Astrocyte (in vitro differentiated cells and primary cell): ENCODE measurements around the gene DAD1. TPM values are rescaled to one million over a fixed set of nuclear protein-coding genes. Genes with fewer than 3 reads are reported as not detected.
"Not testable (repeated sequence)": the region's sequence is repeated elsewhere in the genome, so short reads cannot be mapped to it uniquely, and the experiment has no call there.

Experiments
- DNase-seq: peaks from one replicate; pipeline ENCODE4 v3.0.0-alpha.2; 2010; ENCODE audit warnings: low read depth
- FAIRE-seq: peaks from 2 replicates; lab custom pipeline; 2011; peaks lifted over from hg19 to GRCh38; lab: Jason Lieb, UNC
- H2AFZ ChIP-seq: 2 replicates; pipeline ENCODE4 v1.6.0; 2012; ENCODE audit warnings: low read depth, low read length, inconsistent platforms
- H3K27ac ChIP-seq: 2 replicates; pipeline ENCODE4 v1.5.1; 2011; ENCODE audit warnings: low read depth, low read length, inconsistent platforms
- H3K27me3 ChIP-seq: 2 replicates; pipeline ENCODE4 v1.6.0; 2011; ENCODE audit warnings: low read length, inconsistent platforms; ENCODE audit not compliant: insufficient read depth
- H3K36me3 ChIP-seq: 2 replicates; pipeline ENCODE4 v1.5.1; 2011; ENCODE audit warnings: low read length, inconsistent platforms; ENCODE audit not compliant: insufficient read depth
- H3K4me1 ChIP-seq: 2 replicates; pipeline ENCODE4 v1.5.1; 2011; ENCODE audit warnings: low read length, inconsistent platforms; ENCODE audit not compliant: insufficient read depth
- H3K4me2 ChIP-seq: 2 replicates; pipeline ENCODE4 v1.6.0; 2012; ENCODE audit warnings: low read length, inconsistent platforms
- H3K4me3 ChIP-seq: 2 replicates; pipeline ENCODE4 v1.5.1; 2011; ENCODE audit warnings: low read depth, mild to moderate bottlenecking, low read length, inconsistent platforms; ENCODE audit not compliant: insufficient read depth
- H3K79me2 ChIP-seq: 2 replicates; pipeline ENCODE4 v1.6.0; 2012; ENCODE audit warnings: mild to moderate bottlenecking, low read length, inconsistent platforms; ENCODE audit not compliant: insufficient read depth
- H3K9ac ChIP-seq: 2 replicates; pipeline ENCODE4 v1.6.0; 2012; ENCODE audit warnings: mild to moderate bottlenecking, low read length, inconsistent platforms
- H3K9me3 ChIP-seq: 2 replicates; pipeline ENCODE4 v1.5.1; 2012; ENCODE audit warnings: low read depth, mild to moderate bottlenecking, low read length, inconsistent platforms; ENCODE audit not compliant: insufficient read depth
- H4K20me1 ChIP-seq: 2 replicates; pipeline ENCODE4 v1.6.0; 2012; ENCODE audit warnings: low read length, inconsistent platforms; ENCODE audit not compliant: insufficient read depth
- H3K27ac Mint-ChIP-seq: one replicate; pipeline ENCODE4 v1.8.0; 2021; ENCODE audit warnings: mild to moderate bottlenecking, mixed read lengths; ENCODE audit not compliant: unreplicated experiment
- H3K27me3 Mint-ChIP-seq: one replicate; pipeline ENCODE4 v1.8.0; 2021; ENCODE audit warnings: low read depth, mixed read lengths; ENCODE audit not compliant: unreplicated experiment
- H3K36me3 Mint-ChIP-seq: one replicate; pipeline ENCODE4 v1.8.0; 2021; ENCODE audit warnings: low read depth, mixed read lengths; ENCODE audit not compliant: unreplicated experiment
- H3K4me1 Mint-ChIP-seq: one replicate; pipeline ENCODE4 v1.8.0; 2021; ENCODE audit warnings: low read depth, mixed read lengths; ENCODE audit not compliant: unreplicated experiment
- H3K4me3 Mint-ChIP-seq: one replicate; pipeline ENCODE4 v1.8.0; 2021; ENCODE audit warnings: mild to moderate bottlenecking, moderate library complexity, mixed read lengths; ENCODE audit not compliant: unreplicated experiment
- H3K9me3 Mint-ChIP-seq: one replicate; pipeline ENCODE4 v1.8.0; 2021; ENCODE audit warnings: mild to moderate bottlenecking, mixed read lengths; ENCODE audit not compliant: unreplicated experiment
- CTCF ChIP-seq: IDR thresholded peaks from 2 replicates; pipeline ENCODE4 v1.5.1; 2011; ENCODE audit warnings: low read depth, mild to moderate bottlenecking, inconsistent platforms, low read length, moderate library complexity; ENCODE audit not compliant: insufficient read depth
- EZH2 ChIP-seq: IDR thresholded peaks from 2 replicates; pipeline ENCODE4 v1.6.1; 2012; ENCODE audit warnings: mild to moderate bottlenecking, low read length, inconsistent platforms; ENCODE audit not compliant: insufficient read depth
- total RNA-seq: library from RNA; stranded (reverse); gene quantifications from 2 replicates; pipeline ENCODE4 v1.2.1, GENCODE V29; 2021

Gene DAD1
- total RNA-seq, 1 donor from 2014 or later, result 302 TPM

- Histone ChIP-seq H3K4me3 (no peak overlapping the region), H3K79me2 (no peaks in the 10 kb centered on the region), H3K9me3 (no peaks in the 10 kb centered on the region), H3K27me3 (no peaks in the 10 kb centered on the region), H3K27ac (no peak overlapping the region), H4K20me1 (no peaks in the 10 kb centered on the region), H2AFZ (no peak overlapping the region), H3K4me2 (peak overlapping the region; percentile 16), H3K4me1 (no peaks in the 10 kb centered on the region), H3K36me3 (no peaks in the 10 kb centered on the region), H3K9ac (no peak overlapping the region)
- FAIRE-seq (no peak), DNase-seq (peak; percentile 49)
- Mint-ChIP-seq H3K4me1 (peaks cover 2% of the 10 kb centered on the region), H3K36me3 (no peaks in the 10 kb centered on the region), H3K9me3 (peaks cover 4% of the 10 kb centered on the region), H3K27ac (no peak overlapping the region), H3K27me3 (peaks cover 3% of the 10 kb centered on the region), H3K4me3 (no peak overlapping the region)
- TF ChIP-seq CTCF, result no peak
- TF ChIP-seq EZH2, result no peak
These were observed 33.2 kb upstream of the DAD1 start for GRCh38 chr14:22622255-22622654.

GRCh38 chr14:22615765-22616164 is 26.7 kb upstream of the DAD1 start:
- H3K9me3 Mint-ChIP-seq, H3K9ac ChIP-seq, FAIRE-seq, H3K36me3 ChIP-seq, H3K27me3 Mint-ChIP-seq, H3K27ac ChIP-seq, H3K27me3 ChIP-seq, H3K27ac Mint-ChIP-seq, H3K4me3 ChIP-seq, DNase-seq, H3K9me3 ChIP-seq, H2AFZ ChIP-seq, H3K4me3 Mint-ChIP-seq, H4K20me1 ChIP-seq, H3K79me2 ChIP-seq, H3K4me2 ChIP-seq: not testable (repeated sequence)
- peaks cover 16% of the 10 kb centered on the region for H3K36me3 Mint-ChIP-seq
- peaks cover 17% of the 10 kb centered on the region for H3K4me1 Mint-ChIP-seq
- peaks cover 19% of the 10 kb centered on the region for H3K4me1 ChIP-seq

- H2AFZ ChIP-seq, result no peak overlapping the region
- peaks cover 9% of the 10 kb centered on the region for H3K36me3 ChIP-seq
- no peaks in the 10 kb centered on the region for H3K9me3 ChIP-seq
- FAIRE-seq, result peak; percentile 60
- peaks cover 1% of the 10 kb centered on the region for H3K27me3 Mint-ChIP-seq
- H4K20me1 ChIP-seq, result no peaks in the 10 kb centered on the region
- H3K9ac ChIP-seq, result peak overlapping the region; percentile 63
- peak overlapping the region; percentile 89 for H3K27ac ChIP-seq
- H3K27me3 ChIP-seq, result no peaks in the 10 kb centered on the region
- H3K9me3 Mint-ChIP-seq, result peaks cover 4% of the 10 kb centered on the region
- H3K4me2 ChIP-seq, result peak overlapping the region; percentile 27
- peaks cover 19% of the 10 kb centered on the region for H3K4me1 ChIP-seq
- no peak overlapping the region for H3K4me3 ChIP-seq
- TF ChIP-seq EZH2 (no peak), CTCF (no peak)
- H3K4me3 Mint-ChIP-seq, result no peak overlapping the region
- DNase-seq, result peak; percentile 99
- peaks cover 23% of the 10 kb centered on the region for H3K36me3 Mint-ChIP-seq
- peak overlapping the region; percentile 63 for H3K27ac Mint-ChIP-seq
- H3K79me2 ChIP-seq, result no peaks in the 10 kb centered on the region
- peaks cover 17% of the 10 kb centered on the region for H3K4me1 Mint-ChIP-seq
These were observed 25.3 kb upstream of the DAD1 start for GRCh38 chr14:22614240-22614799.
